Mesodermal cell (in vitro differentiated cells): Measurements from ENCODE around the gene MTM1.

Source experiments
- H3K27ac ChIP-seq: 2 replicates; pipeline ENCODE4 v1.7.0; 2013; ENCODE audit warnings: mild to moderate bottlenecking, low read depth, low read length, moderate library complexity; ENCODE audit not compliant: severe bottlenecking
- H3K36me3 ChIP-seq: 2 replicates; pipeline ENCODE4 v1.7.1; 2013; ENCODE audit warnings: mild to moderate bottlenecking, low read length, moderate library complexity; ENCODE audit not compliant: control insufficient read depth, insufficient read depth
- H3K4me1 ChIP-seq: one replicate; pipeline ENCODE4 v1.7.1; 2013; ENCODE audit warnings: mild to moderate bottlenecking, low read length; ENCODE audit not compliant: insufficient read depth, control insufficient read depth, poor library complexity, severe bottlenecking
- H3K4me3 ChIP-seq: 2 replicates; pipeline ENCODE4 v1.7.0; 2013; ENCODE audit warnings: low read length, control low read depth, mild to moderate bottlenecking; ENCODE audit not compliant: insufficient read depth, poor library complexity, severe bottlenecking; ENCODE audit errors: extremely low read depth
- H3K9me3 ChIP-seq: 2 replicates; pipeline ENCODE4 v1.7.1; 2013; ENCODE audit warnings: mild to moderate bottlenecking, low read length, moderate library complexity; ENCODE audit not compliant: control insufficient read depth
- WGBS, 2 experiments: methylation state at CpG; one replicate each; pipeline ENCODE4 v1.1.5; 2013; ENCODE audit warnings: missing lambda C conversion rate in 2 of 2; ENCODE audit not compliant: insufficient coverage in 2 of 2; 5-methylcytosine and 5-hydroxymethylcytosine counted together

Gene MTM1

DNA sequence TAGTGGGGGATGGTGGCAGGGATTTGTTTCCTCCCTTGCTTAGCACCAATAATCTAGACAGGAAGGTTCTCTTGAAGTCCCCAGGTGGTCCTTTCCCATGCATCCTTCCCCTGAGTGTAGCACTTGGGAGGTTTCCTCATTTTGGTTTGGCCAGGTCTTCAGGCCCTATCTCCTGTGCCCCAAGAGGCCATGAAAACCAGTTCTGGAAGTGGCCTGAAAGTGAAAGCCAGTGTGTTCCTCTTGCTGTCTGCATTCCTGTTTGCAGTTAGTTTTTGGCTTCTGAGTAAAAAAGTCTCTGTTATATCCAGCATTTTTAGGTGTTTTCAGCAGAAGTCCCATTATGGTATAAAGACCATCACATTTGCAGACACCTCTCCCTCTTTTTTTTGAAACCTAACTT, 59.5 kb downstream of the MTM1 start:
- no peaks in the 10 kb centered on the region for H3K9me3 ChIP-seq
- no peaks in the 10 kb centered on the region for H3K36me3 ChIP-seq
- H3K27ac ChIP-seq: no peak overlapping the region
- H3K4me3 ChIP-seq: no peak overlapping the region
- H3K4me1 ChIP-seq: no peaks in the 10 kb centered on the region

DNA sequence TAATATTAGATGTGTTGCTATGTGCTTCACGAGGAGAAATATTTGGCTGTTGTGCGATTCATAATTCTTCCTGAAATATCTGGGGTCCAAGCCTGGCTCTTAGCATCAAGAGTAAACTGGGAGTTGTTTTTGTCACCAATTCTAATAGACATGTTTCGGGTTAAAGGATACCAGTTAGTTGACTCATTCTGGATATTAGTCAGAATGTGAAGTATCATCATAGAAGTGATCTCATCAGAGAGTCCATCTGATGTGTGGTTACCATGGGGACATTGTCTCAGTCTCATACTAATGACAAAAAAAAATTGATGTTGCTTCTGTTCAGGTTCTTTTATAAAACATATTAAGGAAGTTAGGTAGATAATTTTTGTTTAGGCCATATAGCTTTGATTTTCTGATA, 67.5 kb downstream of the MTM1 start:
- Histone ChIP-seq H3K36me3 (no peaks in the 10 kb centered on the region), H3K4me1 (peaks cover 6% of the 10 kb centered on the region), H3K9me3 (no peaks in the 10 kb centered on the region), H3K4me3 (no peak overlapping the region), H3K27ac (no peak overlapping the region)
- WGBS, 2 experiments: no CpG with 5 or more reads among the region's 3 CpGs

DNA sequence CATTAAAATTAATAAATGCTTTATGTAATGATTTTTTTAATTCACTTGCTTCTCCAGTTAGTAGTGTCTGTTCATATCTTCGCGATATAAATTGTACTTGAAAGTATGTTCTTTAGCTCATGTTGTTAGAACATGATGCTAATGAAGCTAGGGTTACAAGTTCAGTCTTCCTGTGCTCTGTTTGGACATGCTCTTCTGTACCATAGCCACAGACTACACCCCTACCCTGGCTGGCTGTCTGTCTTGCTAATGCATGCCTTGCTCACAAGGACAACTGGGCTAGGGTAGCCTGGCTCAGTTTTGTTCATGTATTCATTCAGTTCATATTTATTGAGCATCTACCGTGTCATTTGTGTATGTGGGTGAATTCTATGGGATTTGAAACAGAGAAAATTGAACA, 74.0 kb downstream of the MTM1 start:
- no CpG with 5 or more reads among the region's 3 CpGs for WGBS, 2 experiments
- H3K4me3 ChIP-seq: no peak overlapping the region

DNA sequence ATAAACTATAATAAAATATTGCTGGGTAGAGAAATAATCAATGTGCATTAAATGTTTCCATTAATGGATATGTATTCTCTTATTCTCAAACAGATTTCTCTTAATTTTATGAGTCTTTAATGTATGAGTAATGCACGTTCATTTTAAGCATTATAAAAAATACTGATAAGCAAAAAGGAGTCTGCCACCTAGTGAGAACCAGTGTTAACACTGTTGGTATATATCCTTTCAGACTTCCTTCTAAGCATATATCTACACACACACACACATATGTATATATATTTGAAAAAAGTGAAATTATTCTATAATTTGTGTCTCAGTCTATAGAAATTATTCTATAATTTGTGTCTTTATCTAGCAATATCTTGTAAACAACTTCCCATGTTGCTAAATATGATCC, 74.8 kb downstream of the MTM1 start:
- Histone ChIP-seq H3K36me3 (peaks cover 10% of the 10 kb centered on the region), H3K27ac (no peak overlapping the region), H3K9me3 (no peaks in the 10 kb centered on the region), H3K4me1 (no peaks in the 10 kb centered on the region), H3K4me3 (no peak overlapping the region)
- WGBS, 2 experiments: no CpG with 5 or more reads among the region's 1 CpG

More for the DNA sequence above, 74.0 kb downstream of the MTM1 start:
- Histone ChIP-seq H3K36me3 (peaks cover 10% of the 10 kb centered on the region), H3K27ac (no peak overlapping the region), H3K9me3 (no peaks in the 10 kb centered on the region), H3K4me1 (no peaks in the 10 kb centered on the region)

DNA sequence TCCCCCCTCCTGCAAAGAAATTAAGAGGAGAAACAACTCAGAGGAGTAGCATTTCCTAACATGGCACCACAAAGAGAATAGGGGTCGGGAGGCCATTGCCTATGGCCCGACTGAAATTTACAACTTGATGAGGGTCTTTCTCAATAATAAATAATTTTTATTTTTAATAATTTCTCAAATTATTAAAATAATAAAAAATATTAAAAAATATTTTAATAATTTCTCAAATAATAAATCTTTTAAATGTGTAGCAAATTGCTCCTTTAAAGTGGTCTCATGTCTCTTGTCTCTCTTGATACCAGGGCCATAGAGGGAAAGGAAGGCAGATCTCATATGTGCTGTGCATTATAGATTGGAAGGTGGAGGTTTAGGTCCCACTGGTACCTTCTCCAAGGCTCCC, 75.5 kb downstream of the MTM1 start:
- Histone ChIP-seq H3K27ac (no peak overlapping the region), H3K4me3 (no peak overlapping the region), H3K9me3 (no peaks in the 10 kb centered on the region), H3K36me3 (peaks cover 10% of the 10 kb centered on the region), H3K4me1 (no peaks in the 10 kb centered on the region)
- WGBS, 2 experiments: no CpG with 5 or more reads among the region's 2 CpGs

DNA sequence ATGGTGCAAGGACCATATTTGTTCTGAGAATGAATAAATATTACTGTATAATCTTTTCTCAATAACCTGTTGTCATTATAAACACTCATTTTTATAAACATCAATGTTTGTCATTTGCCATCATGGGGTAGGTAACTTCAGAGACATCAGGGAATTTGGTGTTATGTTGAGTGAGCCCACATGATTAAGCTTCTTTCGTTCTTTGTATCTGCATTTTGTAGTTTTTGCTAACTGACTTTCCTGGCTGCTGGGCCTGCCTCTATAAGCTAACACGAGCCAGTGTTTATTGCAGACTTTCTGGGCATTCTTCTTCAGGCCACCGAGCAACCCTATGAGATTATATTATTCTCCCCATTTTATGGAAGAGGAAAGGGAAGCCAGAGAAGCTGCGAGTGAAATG, 76.0 kb downstream of the MTM1 start:
- Histone ChIP-seq H3K9me3 (no peaks in the 10 kb centered on the region), H3K27ac (no peak overlapping the region), H3K4me3 (no peak overlapping the region), H3K36me3 (peaks cover 10% of the 10 kb centered on the region), H3K4me1 (no peaks in the 10 kb centered on the region)
- WGBS, 2 experiments: no CpG with 5 or more reads among the region's 4 CpGs

DNA sequence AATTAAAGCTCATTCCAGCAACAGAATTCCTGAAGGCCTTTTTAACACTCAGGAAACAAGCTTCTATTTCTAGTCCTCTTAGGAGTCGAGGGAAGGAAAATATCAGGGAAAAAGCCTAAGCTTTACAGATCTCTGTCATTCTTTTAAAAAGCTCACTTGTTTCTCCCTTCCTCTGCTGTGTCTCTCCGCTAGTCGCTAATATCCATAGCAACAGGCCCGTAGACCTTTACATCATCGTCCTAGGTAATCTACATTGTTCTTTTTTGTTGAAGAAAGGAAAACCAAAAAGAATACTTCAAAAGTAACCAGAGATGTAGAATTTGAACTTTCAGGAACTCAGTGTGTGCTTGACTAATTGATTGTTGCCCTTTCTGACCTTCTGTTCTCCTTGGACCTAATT, 78.9 kb downstream of the MTM1 start:
- Histone ChIP-seq H3K9me3 (no peaks in the 10 kb centered on the region), H3K4me1 (no peaks in the 10 kb centered on the region), H3K4me3 (no peak overlapping the region), H3K27ac (no peak overlapping the region), H3K36me3 (peaks cover 15% of the 10 kb centered on the region)
- WGBS, 2 experiments: 80% methylated on average over 1 of the region's 5 CpGs

DNA sequence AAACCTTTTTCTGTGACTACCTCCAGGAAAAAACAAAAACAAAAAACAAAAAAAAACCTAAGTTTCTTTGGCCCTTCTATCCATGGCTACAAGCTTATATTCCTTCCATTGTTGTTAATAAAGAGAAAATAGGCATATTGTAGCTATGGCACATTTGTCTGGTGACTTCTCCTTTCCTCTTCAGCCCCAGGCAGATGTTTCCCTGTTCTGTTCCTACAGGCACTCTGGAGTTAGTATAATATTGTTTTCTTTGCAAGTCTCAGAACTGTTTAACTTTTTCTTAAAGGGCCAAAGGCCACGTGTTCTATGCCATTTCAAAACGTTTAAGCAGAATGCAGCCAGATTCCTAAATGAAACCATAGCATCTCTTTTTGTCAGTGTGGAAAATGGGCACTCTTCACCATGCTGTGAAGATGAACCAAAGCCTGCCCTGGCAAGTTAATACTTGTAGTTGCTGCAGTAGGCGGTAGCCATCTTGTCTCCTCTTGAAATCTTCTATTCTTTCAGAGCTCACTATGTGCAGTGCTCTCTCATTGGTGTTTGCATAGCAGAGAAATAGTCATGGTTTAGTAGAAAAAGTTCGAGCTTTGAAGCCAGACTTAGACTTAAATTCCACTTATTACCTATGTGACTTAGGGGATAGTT, 80.0 kb downstream of the MTM1 start:
- Histone ChIP-seq H3K36me3 (peaks cover 12% of the 10 kb centered on the region), H3K27ac (no peak overlapping the region), H3K4me3 (no peak overlapping the region), H3K4me1 (no peaks in the 10 kb centered on the region), H3K9me3 (no peaks in the 10 kb centered on the region)
- 100% methylated on average over 1 of the region's 4 CpGs; no CpG with 5 or more reads in 1 of the 2 experiments for WGBS, 2 experiments

DNA sequence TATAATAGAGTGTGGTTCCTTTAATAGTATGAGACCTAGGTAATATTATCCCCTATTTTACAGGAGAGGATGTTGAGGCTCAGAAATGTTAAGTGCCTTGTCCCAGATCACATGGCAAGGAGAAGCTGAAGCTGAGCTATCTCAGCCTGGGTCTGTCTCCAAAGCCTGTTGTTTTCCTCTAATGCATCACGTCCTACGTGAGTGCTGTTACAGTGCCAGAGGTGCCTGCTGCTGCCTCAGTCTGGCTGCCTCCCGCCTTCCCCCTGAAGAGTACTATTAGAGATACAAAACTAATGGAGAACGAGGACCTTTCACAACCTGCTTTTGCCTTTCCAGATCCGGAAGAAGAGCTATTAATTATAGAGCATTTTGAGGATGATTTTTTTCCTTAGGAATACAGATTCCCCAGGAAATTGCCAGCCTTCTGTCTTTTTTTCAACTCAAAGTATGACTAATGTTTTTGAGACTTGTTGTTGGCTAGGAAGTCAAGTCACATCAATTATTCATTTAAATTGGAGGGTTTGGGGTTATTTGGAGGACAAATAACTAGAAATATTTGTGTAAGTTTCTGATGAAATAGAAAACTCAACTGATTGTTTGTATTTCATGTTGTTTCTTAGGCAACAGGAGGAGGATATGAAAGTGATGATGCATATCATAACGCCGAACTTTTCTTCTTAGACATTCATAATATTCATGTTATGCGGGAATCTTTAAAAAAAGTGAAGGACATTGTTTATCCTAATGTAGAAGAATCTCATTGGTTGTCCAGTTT, 80.9 kb downstream of the MTM1 start:
- no CpG with 5 or more reads among the region's 8 CpGs for WGBS, 2 experiments
- peaks cover 15% of the 10 kb centered on the region for H3K36me3 ChIP-seq
- no peak overlapping the region for H3K4me3 ChIP-seq
- H3K9me3 ChIP-seq: no peaks in the 10 kb centered on the region
- peak overlapping the region; percentile 43 for H3K27ac ChIP-seq
- H3K4me1 ChIP-seq: no peaks in the 10 kb centered on the region

DNA sequence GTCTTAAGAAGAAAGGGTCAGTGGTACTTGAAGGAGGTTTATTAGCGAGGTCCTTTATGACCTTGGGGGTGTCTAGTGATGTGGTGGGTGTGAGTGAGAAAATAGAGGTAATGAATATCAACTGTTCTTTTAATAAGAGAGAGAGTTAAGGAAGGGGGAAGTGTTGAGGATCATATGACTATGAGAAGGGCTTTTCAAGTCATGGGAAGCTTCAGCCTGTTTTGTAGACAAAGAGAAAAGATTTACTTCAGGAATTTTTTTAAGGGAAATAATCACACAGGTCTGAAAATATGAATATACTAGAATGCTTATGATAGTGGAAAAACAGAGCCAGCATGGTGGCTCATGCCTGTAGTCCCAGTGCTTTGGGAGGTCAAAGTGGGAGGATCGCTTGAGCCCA, 83.5 kb downstream of the MTM1 start:
- Histone ChIP-seq H3K9me3 (no peaks in the 10 kb centered on the region), H3K27ac (no peak overlapping the region)
- 100% methylated on average over 1 of the region's 2 CpGs; no CpG with 5 or more reads in 1 of the 2 experiments for WGBS, 2 experiments

DNA sequence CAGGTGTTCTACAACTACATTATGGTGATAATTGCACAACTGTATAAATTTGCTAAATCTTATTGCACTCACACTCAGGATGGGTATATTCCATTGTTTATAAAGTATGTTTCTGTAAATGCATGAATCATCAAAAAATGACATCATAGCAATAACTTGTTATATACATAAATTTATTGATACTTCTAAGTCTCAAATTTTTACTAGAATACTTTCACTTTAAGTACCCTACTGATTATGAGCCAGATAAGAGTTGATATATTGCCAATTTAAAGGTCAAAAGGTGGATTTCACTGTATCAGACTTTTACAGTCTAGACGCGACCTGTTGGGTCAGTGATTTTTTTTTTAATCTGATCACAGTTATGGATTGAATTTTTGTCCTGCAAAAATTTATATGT, 87.4 kb downstream of the MTM1 start:
- Histone ChIP-seq H3K27ac (no peak overlapping the region), H3K9me3 (no peaks in the 10 kb centered on the region), H3K4me1 (no peaks in the 10 kb centered on the region), H3K36me3 (peaks cover 11% of the 10 kb centered on the region), H3K4me3 (no peak overlapping the region)
- WGBS, 2 experiments: 90% methylated on average over 2 of the region's 2 CpGs; no CpG with 5 or more reads in 1 of the 2 experiments

More for the DNA sequence above, 83.5 kb downstream of the MTM1 start:
- no peaks in the 10 kb centered on the region for H3K4me1 ChIP-seq
- H3K4me3 ChIP-seq: no peak overlapping the region
- peaks cover 10% of the 10 kb centered on the region for H3K36me3 ChIP-seq
